IgD-negative memory B cell (primary cell): ENCODE results near the gene CMYA5. TPM values are rescaled to one million over a fixed set of nuclear protein-coding genes. Genes with fewer than 3 reads are reported as not detected.

Experiments
- H3K27ac Mint-ChIP-seq, 3 donors: one replicate each; pipeline ENCODE4 v1.8.0; 2020 to 2022; ENCODE audit warnings: mild to moderate bottlenecking in 3 of 3, mixed read lengths in 3 of 3, moderate library complexity in 1 of 3
- H3K27me3 Mint-ChIP-seq: one replicate; pipeline ENCODE4 v1.8.0; 2021; ENCODE audit warnings: mixed read lengths
- H3K36me3 Mint-ChIP-seq: one replicate; pipeline ENCODE4 v1.8.0; 2020; ENCODE audit warnings: mild to moderate bottlenecking, mixed read lengths
- H3K4me1 Mint-ChIP-seq, 3 donors: one replicate each; pipeline ENCODE4 v1.8.0; 2020 to 2022; ENCODE audit warnings: mixed read lengths in 3 of 3, mild to moderate bottlenecking in 1 of 3
- H3K4me3 Mint-ChIP-seq, 4 donors: one replicate each; pipeline ENCODE4 v1.8.0; 2020 to 2022; ENCODE audit warnings: mild to moderate bottlenecking in 4 of 4, mixed read lengths in 4 of 4, moderate library complexity in 3 of 4
- H3K9me3 Mint-ChIP-seq, 3 donors: one replicate each; pipeline ENCODE4 v1.8.0; 2020 to 2021; ENCODE audit warnings: mixed read lengths in 3 of 3, mild to moderate bottlenecking in 1 of 3
- polyA plus RNA-seq: library from polyadenylated mRNA; unstranded; fragments of 300-500 nt; fragmentation: Illumina TruSeq; gene quantifications from one replicate; pipeline ENCODE4 v1.2.3, GENCODE V29; 2021

CMYA5 gene
- polyA plus RNA-seq, 1 donor from 2014 or later: not detected

- H3K27me3 Mint-ChIP-seq: peaks cover 3% of the 10 kb centered on the region
- H3K4me3 Mint-ChIP-seq: no peak overlapping the region
- peaks cover 4 to 21% (median 13%) of the 10 kb centered on the region in 3 donors for H3K9me3 Mint-ChIP-seq
- H3K27ac Mint-ChIP-seq: no peak overlapping the region
- H3K36me3 Mint-ChIP-seq: no peaks in the 10 kb centered on the region
- no peaks in the 10 kb centered on the region for H3K4me1 Mint-ChIP-seq
These were observed 30.5 kb downstream of the CMYA5 start for GRCh38 chr5:79720096-79720495.

DNA sequence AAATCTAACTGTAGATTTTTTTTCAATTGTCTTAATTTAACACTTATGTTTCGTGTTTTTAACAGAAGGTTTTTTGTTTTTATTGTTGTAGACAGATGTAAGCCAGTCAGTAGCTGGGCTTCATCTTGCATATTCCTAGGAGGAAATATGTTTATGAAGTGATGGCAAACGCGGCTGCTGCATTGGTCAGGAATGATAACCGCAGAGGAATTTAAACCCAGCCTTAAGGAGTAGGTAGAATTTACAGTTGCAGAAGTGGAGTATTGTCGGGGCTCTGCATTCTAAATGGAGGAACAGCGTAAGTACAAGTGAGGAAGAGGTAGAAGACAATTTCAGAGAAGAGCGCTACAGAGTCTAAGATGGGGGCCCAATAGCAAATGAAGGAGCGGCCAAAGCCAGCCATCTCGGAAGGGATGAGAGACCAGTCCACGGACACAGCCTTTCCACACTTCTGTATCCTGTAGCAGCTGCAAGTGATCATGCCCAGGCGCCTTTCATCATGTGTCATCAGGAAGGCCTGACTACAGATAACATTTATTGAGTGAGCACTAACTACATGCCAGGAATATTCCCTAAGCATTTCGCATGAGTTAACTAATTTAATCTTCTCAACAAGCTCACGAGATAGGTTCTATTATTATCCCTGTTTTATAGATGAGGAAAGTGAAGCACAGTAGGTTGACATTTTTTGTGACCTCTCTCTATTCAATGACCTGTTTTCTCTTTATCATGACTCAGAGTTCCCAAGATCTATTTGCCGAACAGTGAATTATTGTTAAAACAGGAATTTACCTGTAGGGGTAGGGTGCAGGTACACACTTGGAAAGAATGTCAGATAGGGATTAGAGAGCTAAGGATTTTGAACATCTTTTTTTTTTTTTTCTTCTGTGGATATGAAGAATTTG is 38.1 kb downstream of the CMYA5 start:
- Mint-ChIP-seq H3K36me3 (peaks cover 2% of the 10 kb centered on the region), H3K9me3 (peaks cover 0 to 4% (median 0%) of the 10 kb centered on the region in 3 donors), H3K27me3 (peaks cover 19% of the 10 kb centered on the region), H3K4me1 (no peaks in the 10 kb centered on the region), H3K27ac (no peak overlapping the region), H3K4me3 (no peak overlapping the region)

- H3K27me3 Mint-ChIP-seq: peaks cover 16% of the 10 kb centered on the region
- H3K36me3 Mint-ChIP-seq: peaks cover 2% of the 10 kb centered on the region
These were observed 38.8 kb downstream of the CMYA5 start for GRCh38 chr5:79728396-79728795.

GRCh38 chr5:79729679-79730078 is 40.0 kb downstream of the CMYA5 start:
- H3K27me3 Mint-ChIP-seq: peaks cover 19% of the 10 kb centered on the region
- H3K4me3 Mint-ChIP-seq: no peak overlapping the region
- no peak overlapping the region for H3K27ac Mint-ChIP-seq
- H3K4me1 Mint-ChIP-seq: no peaks in the 10 kb centered on the region
- peaks cover 2% of the 10 kb centered on the region for H3K36me3 Mint-ChIP-seq
- H3K9me3 Mint-ChIP-seq: peaks cover 0 to 4% (median 0%) of the 10 kb centered on the region in 3 donors

More at GRCh38 chr5:79728396-79728795, 38.8 kb downstream of the CMYA5 start:
- peaks cover 0 to 4% (median 0%) of the 10 kb centered on the region in 3 donors for H3K9me3 Mint-ChIP-seq
- H3K27ac Mint-ChIP-seq: no peak overlapping the region
- H3K4me3 Mint-ChIP-seq: no peak overlapping the region
- H3K4me1 Mint-ChIP-seq: no peaks in the 10 kb centered on the region

- Mint-ChIP-seq H3K27ac (no peak overlapping the region), H3K27me3 (peaks cover 21% of the 10 kb centered on the region), H3K36me3 (peaks cover 2% of the 10 kb centered on the region), H3K9me3 (peaks cover 0 to 1% (median 0%) of the 10 kb centered on the region in 3 donors), H3K4me3 (no peak overlapping the region), H3K4me1 (no peaks in the 10 kb centered on the region)
These were observed 40.9 kb downstream of the CMYA5 start for GRCh38 chr5:79730564-79730963.

DNA sequence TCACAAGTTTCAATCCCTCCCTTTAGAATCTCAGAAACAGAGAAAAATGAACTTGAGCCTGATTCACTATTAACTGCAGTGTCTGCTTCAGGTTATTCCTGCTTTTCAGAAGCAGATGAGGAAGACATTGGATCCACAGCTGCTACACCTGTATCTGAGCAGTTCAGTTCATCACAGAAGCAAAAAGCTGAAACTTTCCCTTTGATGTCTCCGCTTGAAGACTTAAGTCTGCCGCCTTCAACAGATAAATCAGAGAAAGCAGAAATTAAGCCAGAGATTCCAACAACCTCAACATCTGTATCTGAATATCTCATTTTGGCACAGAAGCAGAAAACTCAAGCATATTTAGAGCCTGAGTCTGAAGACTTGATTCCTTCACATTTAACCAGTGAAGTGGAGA is 42.1 kb downstream of the CMYA5 start:
- no peak overlapping the region for H3K4me3 Mint-ChIP-seq
- H3K4me1 Mint-ChIP-seq: no peaks in the 10 kb centered on the region

DNA sequence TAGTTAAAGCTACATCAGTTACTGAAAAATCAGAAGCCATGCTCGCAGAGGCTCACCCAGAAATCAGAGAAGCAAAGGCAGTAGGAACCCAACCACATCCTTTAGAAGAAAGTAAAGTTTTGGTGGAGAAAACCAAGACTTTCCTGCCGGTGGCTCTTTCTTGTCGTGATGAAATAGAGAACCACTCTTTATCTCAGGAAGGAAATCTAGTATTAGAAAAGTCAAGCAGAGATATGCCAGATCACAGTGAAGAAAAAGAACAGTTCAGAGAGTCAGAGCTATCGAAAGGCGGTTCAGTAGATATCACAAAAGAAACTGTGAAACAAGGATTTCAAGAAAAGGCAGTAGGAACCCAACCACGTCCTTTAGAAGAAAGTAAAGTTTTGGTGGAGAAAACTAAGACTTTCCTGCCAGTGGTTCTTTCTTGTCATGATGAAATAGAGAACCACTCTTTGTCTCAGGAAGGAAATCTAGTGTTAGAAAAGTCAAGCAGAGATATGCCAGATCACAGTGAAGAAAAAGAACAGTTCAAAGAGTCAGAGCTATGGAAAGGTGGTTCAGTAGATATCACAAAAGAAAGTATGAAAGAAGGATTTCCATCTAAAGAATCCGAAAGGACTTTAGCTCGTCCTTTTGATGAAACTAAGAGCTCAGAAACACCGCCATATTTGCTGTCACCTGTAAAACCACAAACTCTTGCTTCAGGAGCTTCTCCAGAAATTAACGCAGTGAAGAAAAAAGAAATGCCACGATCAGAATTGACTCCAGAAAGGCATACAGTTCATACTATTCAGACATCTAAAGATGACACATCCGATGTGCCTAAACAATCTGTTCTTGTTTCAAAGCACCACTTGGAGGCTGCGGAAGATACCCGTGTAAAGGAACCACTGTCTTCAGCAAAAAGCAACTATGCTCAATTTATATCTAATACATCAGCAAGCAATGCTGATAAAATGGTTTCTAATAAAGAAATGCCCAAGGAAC is 47.2 kb downstream of the CMYA5 start:
- Mint-ChIP-seq H3K4me1 (peaks cover 0 to 3% (median 0%) of the 10 kb centered on the region in 3 donors), H3K27ac (no peak overlapping the region), H3K9me3 (peaks cover 0 to 3% (median 1%) of the 10 kb centered on the region in 3 donors), H3K27me3 (peaks cover 11% of the 10 kb centered on the region), H3K36me3 (no peaks in the 10 kb centered on the region), H3K4me3 (no peak overlapping the region)

More for the DNA sequence above, 42.1 kb downstream of the CMYA5 start:
- Mint-ChIP-seq H3K36me3 (no peaks in the 10 kb centered on the region), H3K27me3 (peaks cover 20% of the 10 kb centered on the region), H3K27ac (no peak overlapping the region), H3K9me3 (peaks cover 0 to 1% (median 0%) of the 10 kb centered on the region in 3 donors)

DNA sequence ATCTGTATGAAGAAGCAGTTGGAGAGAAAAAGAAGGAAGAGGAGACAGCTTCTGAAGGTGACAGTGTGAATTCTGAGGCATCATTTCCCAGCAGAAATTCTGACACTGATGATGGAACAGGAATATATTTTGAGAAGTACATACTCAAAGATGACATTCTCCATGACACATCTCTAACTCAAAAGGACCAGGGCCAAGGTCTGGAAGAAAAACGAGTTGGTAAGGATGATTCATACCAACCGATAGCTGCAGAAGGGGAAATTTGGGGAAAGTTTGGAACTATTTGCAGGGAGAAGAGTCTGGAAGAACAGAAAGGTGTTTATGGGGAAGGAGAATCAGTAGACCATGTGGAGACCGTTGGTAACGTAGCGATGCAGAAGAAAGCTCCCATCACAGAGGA is 48.7 kb downstream of the CMYA5 start:
- no peaks in the 10 kb centered on the region for H3K36me3 Mint-ChIP-seq
- H3K4me3 Mint-ChIP-seq: no peak overlapping the region
- H3K27me3 Mint-ChIP-seq: peaks cover 11% of the 10 kb centered on the region
- no peak overlapping the region for H3K27ac Mint-ChIP-seq
- H3K9me3 Mint-ChIP-seq: peaks cover 1 to 3% (median 2%) of the 10 kb centered on the region in 3 donors
- peaks cover 0 to 3% (median 0%) of the 10 kb centered on the region in 3 donors for H3K4me1 Mint-ChIP-seq

DNA sequence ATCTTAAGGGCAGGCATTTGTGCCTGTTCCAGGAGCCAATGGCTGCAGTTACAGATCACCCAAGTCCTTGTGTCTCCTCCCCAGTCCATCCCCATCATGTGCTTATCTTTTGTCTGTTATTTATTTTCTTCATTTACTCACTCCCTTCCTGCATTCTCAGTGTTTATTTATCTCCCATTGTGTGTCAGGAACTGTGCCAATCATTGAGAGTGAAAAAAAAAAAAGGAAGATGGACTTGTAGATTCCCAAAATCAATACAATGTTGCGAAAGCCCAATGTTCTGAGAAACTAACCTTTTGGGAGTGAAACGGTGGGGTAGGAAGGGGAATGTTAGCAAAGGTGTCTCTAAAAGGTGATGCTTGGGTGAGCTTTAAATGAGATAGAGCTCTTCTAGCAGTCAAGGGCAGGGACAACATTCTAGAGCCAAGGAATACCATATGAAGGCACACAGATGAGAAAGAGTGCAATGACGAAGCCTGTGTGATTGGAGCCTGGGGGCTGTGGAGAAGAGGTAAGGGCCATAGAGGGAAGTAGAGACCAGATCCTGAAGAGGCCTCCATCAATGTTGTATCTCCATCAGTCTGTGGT is 53.0 kb downstream of the CMYA5 start:
- H3K4me3 Mint-ChIP-seq: no peak overlapping the region
- H3K36me3 Mint-ChIP-seq: no peaks in the 10 kb centered on the region

DNA sequence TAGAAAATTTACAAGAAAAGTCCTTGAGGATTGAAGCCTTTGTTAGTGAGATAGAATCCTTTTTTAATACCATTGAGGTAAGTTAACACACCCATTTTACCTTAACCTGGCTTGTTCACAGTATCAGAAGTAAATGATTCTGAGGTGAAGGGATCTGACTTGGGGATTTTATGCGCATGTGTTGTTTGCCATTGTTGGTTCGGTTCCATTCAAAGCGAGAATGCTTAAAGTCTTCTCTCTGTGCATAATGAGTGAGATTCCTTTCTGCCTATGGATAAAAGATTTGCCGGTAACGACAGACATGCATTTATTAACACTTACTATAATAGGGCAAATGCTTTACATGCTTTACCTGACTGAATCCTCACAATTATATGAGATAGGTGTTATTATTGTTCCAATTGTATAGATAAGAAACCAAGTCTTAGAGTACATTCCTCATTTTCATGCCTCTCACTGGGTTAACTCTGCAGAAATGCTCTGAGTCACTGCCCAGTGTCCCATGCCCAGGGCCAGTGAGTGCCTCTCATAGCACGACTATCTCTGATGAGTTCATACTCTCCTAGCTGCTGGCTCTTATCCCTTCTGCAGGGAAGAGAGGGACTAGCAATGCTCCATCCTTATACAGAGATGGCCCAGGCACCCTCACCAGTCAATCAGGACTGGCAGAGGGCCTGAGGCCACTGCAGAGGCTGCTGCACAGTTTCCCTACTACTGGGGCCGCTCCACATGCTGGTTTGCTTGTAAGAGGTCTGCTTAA is 54.4 kb downstream of the CMYA5 start:
- no peak overlapping the region for H3K4me3 Mint-ChIP-seq
- peaks cover 0 to 3% (median 0%) of the 10 kb centered on the region in 3 donors for H3K4me1 Mint-ChIP-seq
- H3K36me3 Mint-ChIP-seq: no peaks in the 10 kb centered on the region
- peaks cover 0 to 2% (median 0%) of the 10 kb centered on the region in 3 donors for H3K9me3 Mint-ChIP-seq
- H3K27ac Mint-ChIP-seq: no peak overlapping the region
- peaks cover 5% of the 10 kb centered on the region for H3K27me3 Mint-ChIP-seq

More for the DNA sequence above, 53.0 kb downstream of the CMYA5 start:
- Mint-ChIP-seq H3K4me1 (peaks cover 0 to 3% (median 1%) of the 10 kb centered on the region in 3 donors), H3K9me3 (peaks cover 0 to 3% (median 2%) of the 10 kb centered on the region in 3 donors), H3K27ac (no peak overlapping the region), H3K27me3 (peaks cover 6% of the 10 kb centered on the region)

DNA sequence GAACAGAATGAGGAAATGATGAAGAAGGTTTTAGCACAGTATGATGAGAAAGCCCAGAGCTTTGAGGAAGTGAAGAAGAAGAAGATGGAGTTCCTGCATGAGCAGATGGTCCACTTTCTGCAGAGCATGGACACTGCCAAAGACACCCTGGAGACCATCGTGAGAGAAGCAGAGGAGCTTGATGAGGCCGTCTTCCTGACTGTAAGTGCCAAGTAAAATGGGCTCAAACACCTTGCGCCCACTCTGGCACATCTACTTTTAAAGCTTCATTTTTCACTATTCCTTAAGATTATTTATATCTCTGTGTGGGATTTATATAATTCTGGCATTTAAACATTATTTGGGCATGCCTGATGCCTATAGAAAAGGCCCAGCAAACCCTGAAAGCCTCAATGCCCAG is 55.6 kb downstream of the CMYA5 start:
- peaks cover 0 to 2% (median 0%) of the 10 kb centered on the region in 3 donors for H3K9me3 Mint-ChIP-seq
- H3K27ac Mint-ChIP-seq: peak overlapping the region in 1 of 3 donors; percentile 14
- H3K4me1 Mint-ChIP-seq: peaks cover 0 to 3% (median 0%) of the 10 kb centered on the region in 3 donors
- no peaks in the 10 kb centered on the region for H3K36me3 Mint-ChIP-seq
- H3K4me3 Mint-ChIP-seq: no peak overlapping the region
- H3K27me3 Mint-ChIP-seq: peaks cover 5% of the 10 kb centered on the region

- peaks cover 12% of the 10 kb centered on the region for H3K27me3 Mint-ChIP-seq
- no peaks in the 10 kb centered on the region for H3K36me3 Mint-ChIP-seq
- peaks cover 0 to 2% (median 0%) of the 10 kb centered on the region in 3 donors for H3K9me3 Mint-ChIP-seq
- peaks cover 0 to 5% (median 0%) of the 10 kb centered on the region in 3 donors for H3K4me1 Mint-ChIP-seq
- H3K27ac Mint-ChIP-seq: peak overlapping the region in 1 of 3 donors; percentile 20
- H3K4me3 Mint-ChIP-seq: no peak overlapping the region
These were observed 57.3 kb downstream of the CMYA5 start for GRCh38 chr5:79746642-79747569.
